Activated CD8-positive, alpha-beta memory T cell treated with anti-CD3 and anti-CD28 coated beads for 36 hours (primary cell): ENCODE measurements around the gene ITGA3. TPM values are rescaled to one million over a fixed set of nuclear protein-coding genes. Genes with fewer than 3 reads are reported as not detected.
"Not testable (repeated sequence)": the region's sequence is repeated elsewhere in the genome, so short reads cannot be mapped to it uniquely, and the experiment has no call there.

Experiments
- CTCF ChIA-PET: fragments of 350-600 bp; sonication (Branson Sonifier 250); formaldehyde crosslinking; loops from one replicate; lab custom pipeline; 2021; ENCODE audit warnings: antibody characterized with exemption; lab: Charles Lee
- POLR2A ChIA-PET: fragments of 350-600 bp; sonication (Branson Sonifier 250); formaldehyde crosslinking; loops from one replicate; lab custom pipeline; 2021; ENCODE audit warnings: antibody characterized with exemption; lab: Charles Lee
- total RNA-seq, 2 experiments: library from RNA; stranded (reverse); gene quantifications; one replicate each; pipeline ENCODE4 v1.2.3, GENCODE V29; 2021

Gene ITGA3
- total RNA-seq, 2 experiments from 2014 or later = 8.0 to 8.2 TPM

DNA sequence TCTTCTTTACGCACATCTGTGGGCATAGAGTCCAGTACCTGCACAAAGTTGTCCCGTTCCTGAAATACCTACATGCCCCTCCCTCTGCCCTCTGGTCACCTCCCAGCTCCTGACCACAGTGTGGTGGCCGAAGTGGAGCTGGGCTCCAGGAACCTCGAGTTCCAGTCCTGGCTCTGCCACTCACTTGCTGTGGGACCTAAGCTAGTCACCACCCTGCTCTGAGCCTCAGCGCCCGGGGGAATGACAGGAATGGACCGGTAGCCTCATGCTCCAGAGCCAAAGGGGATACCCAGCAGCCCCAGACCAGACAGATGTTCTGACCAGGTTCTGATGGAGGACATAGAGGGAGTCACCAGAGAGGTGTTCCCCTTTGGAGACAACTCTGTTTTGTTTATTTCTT lies 26.7 kb upstream of the ITGA3 start:
- CTCF ChIA-PET = interaction anchor here (2.8 to 5.4 kb wide), 4 partner anchors 27 to 66 kb away, joined by 12 to 42 read pairs (median 16); partner anchors contain the start of genes ITGA3 and PDK2
- POLR2A ChIA-PET = no interaction called here

- POLR2A ChIA-PET = no interaction called here
These were observed 22.6 kb upstream of the ITGA3 start for GRCh38 chr17:50033316-50033715.

DNA sequence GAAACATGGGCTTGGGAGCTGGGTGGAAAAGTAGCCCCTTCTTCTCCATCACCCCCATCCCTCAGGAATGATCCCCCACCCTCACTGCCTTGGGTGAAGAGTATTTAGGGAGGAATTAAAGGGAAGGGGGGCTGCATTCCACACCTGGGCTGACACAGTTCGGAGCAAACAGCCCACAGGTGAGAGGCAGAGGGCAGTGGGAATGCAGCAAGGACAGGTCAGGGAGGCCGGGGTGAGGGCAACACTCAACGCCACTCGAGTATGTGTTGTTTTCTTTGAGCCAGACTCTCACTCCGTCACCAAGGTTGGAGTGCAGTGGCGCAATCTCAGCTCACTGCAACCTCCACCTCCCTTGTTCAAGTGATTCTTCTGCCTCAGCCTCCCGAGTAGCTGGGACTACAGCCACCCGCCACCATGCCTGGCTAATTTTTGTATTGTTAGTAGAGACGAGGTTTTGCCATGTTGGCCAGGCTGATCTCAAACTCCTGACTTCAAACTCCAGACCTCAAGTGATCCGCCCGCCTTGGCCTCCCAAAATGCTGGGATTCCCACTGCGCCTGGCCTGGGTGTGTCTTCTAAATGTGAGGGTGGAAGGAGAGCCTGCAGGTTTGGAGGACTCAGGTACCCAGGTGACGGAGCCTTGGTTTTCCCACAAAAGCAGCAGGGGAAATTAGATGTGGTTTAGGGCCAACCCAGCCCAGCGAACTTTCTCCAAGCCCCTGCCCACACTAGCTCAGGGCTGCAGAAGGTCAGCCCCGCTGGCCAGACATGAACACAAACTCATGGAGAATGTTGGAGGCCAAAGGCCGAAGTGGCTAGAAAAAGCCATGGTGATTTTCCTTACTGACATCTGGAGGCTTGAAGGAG lies 21.2 kb upstream of the ITGA3 start:
- POLR2A ChIA-PET = no interaction called here
- CTCF ChIA-PET = no interaction called here

More at GRCh38 chr17:50033316-50033715, 22.6 kb upstream of the ITGA3 start:
- CTCF ChIA-PET = interaction anchor here (3.1 kb wide), 1 partner anchor 54 kb away, joined by 11 read pairs; no protein-coding TSS in a partner anchor

DNA sequence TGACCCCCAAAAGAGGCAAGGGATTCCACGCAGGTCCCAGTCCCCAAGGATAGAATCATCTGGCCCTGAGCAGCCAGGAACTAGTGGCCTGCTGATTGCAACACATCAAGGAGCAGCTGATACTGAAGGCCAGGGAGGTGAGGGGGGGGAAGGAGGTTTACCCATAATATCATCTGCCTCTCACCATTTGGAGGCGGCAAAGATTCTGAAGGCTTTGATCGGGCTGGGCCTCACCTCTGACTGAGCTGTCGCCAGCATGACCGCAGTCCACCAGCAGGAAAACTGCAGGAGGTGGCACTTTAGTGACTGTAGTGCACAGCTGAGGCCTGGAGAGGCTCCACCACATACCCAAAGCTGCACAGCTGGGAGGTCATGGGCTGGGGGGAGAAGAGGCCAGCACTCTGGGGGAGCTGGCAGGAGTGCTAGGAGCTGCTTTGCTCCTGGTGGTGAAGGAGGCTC lies 20.5 kb upstream of the ITGA3 start:
- POLR2A ChIA-PET = no interaction called here
- CTCF ChIA-PET = no interaction called here

GRCh38 chr17:50035945-50036344 lies 20.0 kb upstream of the ITGA3 start:
- POLR2A ChIA-PET = no interaction called here
- CTCF ChIA-PET = no interaction called here

GRCh38 chr17:50036455-50037261 lies 19.3 kb upstream of the ITGA3 start:
- ChIA-PET POLR2A (no interaction called here), CTCF (interaction anchor here (1.4 kb wide), 1 partner anchor 20 kb away, joined by 3 read pairs; no protein-coding TSS in a partner anchor)

DNA sequence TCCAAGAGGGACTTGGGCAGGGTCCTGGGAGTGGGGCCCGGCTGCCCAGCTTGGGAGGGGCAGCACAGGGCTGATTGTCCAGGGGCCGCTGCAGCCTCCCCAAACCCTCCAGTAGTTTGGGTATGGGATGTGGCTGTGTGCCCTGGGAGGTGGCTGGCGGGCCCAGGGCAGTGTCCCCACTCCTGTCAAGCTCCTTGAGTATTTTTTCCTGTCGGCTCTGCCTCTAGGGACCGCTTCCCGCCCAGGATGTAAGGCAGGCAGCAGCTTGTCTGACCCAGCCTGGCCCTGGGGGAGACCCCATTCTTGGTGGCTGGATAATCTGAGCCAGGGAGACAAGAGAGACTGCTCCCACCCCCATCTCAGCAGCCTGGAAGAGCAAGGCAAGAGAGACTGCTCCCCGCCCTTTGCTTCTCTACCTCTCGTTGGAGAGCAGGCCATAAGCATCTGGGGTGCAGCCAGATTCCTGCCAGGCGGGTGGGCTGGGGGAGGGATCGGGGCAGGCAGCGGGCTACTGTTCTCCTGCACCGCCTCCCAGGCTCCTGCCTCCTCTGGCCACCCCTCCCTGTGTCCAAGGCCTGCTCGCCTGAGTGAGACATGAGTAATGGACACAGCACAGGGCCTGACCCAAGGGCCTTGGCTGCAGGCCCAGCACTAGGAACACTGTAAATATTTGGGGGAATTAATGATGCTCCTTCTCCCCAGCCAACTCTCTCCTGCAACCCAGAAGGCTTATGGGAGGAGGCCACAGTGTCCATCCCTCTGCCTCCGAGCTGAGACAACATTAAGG lies 18.4 kb upstream of the ITGA3 start:
- CTCF ChIA-PET = interaction anchor here (1.4 kb wide), 1 partner anchor 20 kb away, joined by 3 read pairs; no protein-coding TSS in a partner anchor
- POLR2A ChIA-PET = no interaction called here

DNA sequence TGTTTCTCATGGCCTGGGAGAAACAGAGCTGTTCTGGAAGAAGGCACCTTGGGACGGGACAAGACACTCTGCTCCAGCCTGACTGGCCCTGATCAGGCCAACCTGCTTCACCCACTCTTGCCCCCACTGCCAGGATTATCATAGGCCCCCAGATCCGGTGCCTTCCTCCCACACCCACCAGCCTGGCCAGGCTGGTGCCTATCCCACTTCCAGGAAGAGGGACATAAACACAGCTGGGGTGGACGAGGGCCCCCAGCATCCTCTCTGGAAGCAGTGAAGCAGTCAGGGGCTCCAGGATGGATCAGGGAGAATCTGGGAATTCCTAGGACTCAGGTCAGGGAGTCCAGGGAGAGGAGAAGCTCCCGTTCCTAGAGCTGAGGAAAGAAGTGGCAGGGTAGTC lies 16.9 kb upstream of the ITGA3 start:
- CTCF ChIA-PET = interaction anchor here (1.0 to 1.1 kb wide), 2 partner anchors 9 to 18 kb away, joined by 3 read pairs; no protein-coding TSS in a partner anchor
- POLR2A ChIA-PET = no interaction called here

- POLR2A ChIA-PET = not testable (repeated sequence)
- CTCF ChIA-PET = interaction anchor here (1.1 to 1.2 kb wide), 3 partner anchors 16 to 53 kb away, joined by 3 read pairs; partner anchors contain the start of gene ITGA3
These were observed 15.4 kb upstream of the ITGA3 start for GRCh38 chr17:50040496-50040895.

DNA sequence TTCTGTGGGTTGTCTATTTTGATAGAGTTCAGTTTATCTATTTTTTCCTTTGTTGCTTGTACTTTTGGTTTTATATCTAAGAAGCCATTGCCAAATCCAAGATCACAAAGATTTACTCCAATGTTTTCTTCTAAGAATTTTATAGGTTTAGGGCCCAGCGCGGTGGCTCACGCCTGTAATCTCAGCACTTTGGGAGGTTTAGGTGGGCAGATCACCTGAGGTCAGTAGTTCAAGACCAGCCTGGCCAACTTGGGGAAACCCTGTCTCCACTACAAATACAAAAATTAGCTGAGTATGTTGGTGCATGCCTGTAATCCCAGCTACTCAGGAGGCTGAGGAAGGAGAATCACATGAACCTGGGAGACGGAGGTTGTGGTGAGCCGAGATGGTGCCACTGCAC lies 13.7 kb upstream of the ITGA3 start:
- ChIA-PET POLR2A (no interaction called here), CTCF (no interaction called here)

GRCh38 chr17:50043290-50044148 lies 12.4 kb upstream of the ITGA3 start:
- CTCF ChIA-PET = interaction anchor here (0.6 kb wide), 1 partner anchor 580 kb away, joined by 3 read pairs; no protein-coding TSS in a partner anchor
- POLR2A ChIA-PET = no interaction called here

DNA sequence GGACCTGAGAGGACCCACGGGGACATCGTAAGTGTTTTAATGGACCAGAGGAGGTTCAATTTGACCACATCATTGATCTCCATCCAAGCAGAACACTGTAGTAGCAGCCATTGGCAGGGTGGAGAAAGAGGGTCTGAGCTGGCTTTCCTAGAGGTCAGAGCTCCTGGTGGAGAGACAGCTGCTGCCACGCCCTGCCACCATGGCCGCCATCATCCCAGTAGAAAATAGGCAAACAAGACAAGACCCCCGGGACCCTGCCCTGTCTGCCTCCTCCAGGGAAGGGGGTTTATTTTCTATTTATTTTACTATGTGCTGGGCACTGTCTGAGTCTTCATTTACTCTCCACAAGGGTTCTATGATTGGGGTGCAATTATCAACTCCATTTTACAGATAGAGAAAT lies 11.4 kb upstream of the ITGA3 start:
- CTCF ChIA-PET = interaction anchor here (0.6 to 3.0 kb wide), 3 partner anchors 12 to 106 kb away, joined by 3 to 9 read pairs (median 3); partner anchors contain the start of genes ITGA3 and PPP1R9B

GRCh38 chr17:50045154-50045553 lies 10.8 kb upstream of the ITGA3 start:
- POLR2A ChIA-PET = no interaction called here
- CTCF ChIA-PET = interaction anchor here (1.2 to 3.0 kb wide), 2 partner anchors 11 to 42 kb away, joined by 3 to 9 read pairs; partner anchors contain the start of gene ITGA3

More for the DNA sequence above, 11.4 kb upstream of the ITGA3 start:
- POLR2A ChIA-PET = no interaction called here

GRCh38 chr17:50046179-50046578 lies 9.7 kb upstream of the ITGA3 start:
- POLR2A ChIA-PET = no interaction called here
- CTCF ChIA-PET = interaction anchor here (3.0 kb wide), 1 partner anchor 41 kb away, joined by 9 read pairs; no protein-coding TSS in a partner anchor

DNA sequence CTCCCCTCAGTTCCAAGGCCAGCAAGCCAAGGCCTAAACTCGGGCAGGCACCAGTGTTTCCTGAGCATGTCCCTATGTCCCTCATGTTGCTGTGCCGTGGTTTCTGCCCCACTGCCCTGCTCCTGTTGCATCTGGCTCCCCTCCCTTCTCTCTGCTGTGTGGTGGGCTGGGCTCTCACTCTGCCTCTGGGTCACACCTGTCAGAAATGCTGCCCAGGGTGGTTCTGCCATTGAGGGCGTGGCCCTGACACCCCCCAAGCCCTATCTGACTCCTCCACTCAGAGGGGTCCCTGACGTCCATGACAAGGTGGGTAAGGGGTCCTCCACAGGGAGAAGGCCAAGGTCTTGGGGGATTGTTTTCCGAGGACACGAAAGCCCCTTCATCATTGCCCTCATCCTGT lies 9.2 kb upstream of the ITGA3 start:
- CTCF ChIA-PET = interaction anchor here (3.0 kb wide), 1 partner anchor 40 kb away, joined by 9 read pairs; no protein-coding TSS in a partner anchor
- POLR2A ChIA-PET = no interaction called here

- ChIA-PET POLR2A (no interaction called here), CTCF (interaction anchor here (3.0 kb wide), 1 partner anchor 40 kb away, joined by 9 read pairs; no protein-coding TSS in a partner anchor)
These were observed 8.8 kb upstream of the ITGA3 start for GRCh38 chr17:50047083-50047482.

DNA sequence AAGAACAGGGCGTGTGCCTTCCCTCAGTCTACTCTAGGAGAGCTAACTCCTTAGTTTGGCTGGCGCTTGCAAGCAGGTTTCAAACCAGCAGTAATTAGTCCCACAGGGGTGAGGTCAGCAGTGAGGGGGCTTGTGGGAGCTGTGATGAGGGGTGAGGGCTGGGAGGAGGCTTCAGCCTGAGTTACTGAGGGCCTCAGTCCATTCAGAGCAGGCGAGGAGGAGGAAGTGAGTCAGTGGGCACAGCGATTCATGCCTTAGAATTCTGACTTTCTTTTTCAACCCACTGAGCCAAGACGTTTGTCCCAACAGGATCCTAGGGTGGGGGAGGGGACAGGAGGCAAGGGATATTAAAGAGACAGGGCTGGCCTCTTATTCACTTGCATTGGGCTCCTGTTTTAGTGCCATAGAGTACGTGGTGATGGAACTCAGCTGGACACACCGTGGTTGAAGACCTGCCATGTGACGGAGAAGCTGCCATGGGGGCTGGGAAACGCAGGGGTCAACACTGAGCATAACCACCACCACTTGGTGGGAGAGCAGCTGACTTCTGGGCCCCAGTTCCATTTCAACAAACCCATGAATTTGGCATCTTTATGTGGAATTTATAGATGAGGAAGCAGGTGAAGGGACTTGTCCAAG lies 8.3 kb upstream of the ITGA3 start:
- POLR2A ChIA-PET = no interaction called here

More for the DNA sequence above, 8.3 kb upstream of the ITGA3 start:
- CTCF ChIA-PET = no interaction called here
